Head of caudate nucleus (tissue), 42 donors: ENCODE data around the gene CAPZA2.
"Not testable (repeated sequence)": the region's sequence is repeated elsewhere in the genome, so short reads cannot be mapped to it uniquely, and the experiment has no call there.

ENCODE experiments used
- DNase-seq, 42 donors: peaks; one replicate each; pipeline versions ENCODE4 v3.0.0 to v3.0.0-alpha.2; 2020 to 2021; ENCODE audit warnings: mixed read lengths in 7 of 42
- intact Hi-C: fragments of 100-400 bp; cut with DNase I; formaldehyde crosslinking; loops from one replicate; pipeline ENCODE4 v1.15.0; 2022

The CAPZA2 gene

DNA sequence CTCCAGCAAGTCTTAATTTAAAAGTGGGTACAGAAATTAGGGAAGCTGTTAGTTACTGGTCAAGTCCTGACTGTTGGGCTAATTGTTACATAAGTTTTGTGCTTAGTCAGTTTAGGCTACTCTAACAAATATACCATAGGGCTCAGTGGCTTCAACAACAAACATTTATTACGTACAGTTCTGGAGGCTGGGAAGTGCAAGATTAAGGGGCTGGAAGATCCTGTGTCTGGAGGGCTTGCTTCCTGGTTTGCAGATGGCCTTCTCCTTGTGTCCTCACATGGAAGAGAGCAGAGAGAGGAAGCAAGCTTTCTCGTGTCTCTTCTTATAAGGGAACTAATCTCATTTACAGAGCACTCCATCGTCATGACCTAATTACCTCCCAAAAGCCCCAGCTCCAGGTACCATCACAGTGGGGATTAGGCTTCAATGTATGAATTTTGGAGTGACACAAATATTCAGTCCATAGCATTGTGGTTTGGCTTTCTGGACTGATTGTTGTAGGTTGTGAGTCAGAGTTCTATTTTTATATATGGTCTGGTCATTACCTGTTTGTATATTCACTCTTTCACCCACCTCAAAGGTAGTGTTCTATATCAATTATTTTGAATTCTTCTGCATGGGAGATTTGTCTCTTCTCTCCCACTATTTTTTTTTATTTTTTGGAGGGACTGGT, 108.0 kb downstream of the CAPZA2 start:
- intact Hi-C loops = no loop called here
- DNase-seq = no peak

DNA sequence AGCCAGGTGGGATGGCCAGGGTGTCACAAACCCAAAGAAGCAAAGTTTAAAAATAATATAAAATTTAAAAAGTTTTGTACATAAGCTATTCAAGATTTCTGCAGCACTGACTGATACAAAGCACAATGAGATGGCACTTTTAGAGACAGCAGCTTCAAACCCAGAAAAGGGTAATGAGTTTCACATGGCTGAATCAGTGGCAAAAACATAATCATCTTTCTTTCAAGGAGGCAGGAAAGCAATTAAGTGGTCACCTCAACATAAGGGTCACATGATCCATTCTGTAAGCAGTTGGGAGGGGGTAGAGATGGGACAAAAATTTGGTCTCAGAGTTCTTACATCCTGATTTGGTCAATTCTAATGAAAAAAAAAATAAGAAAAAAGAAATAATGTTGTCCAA, 108.8 kb downstream of the CAPZA2 start:
- intact Hi-C loops, DNase-seq: not testable (repeated sequence)
